Sigmoid colon (tissue), 7 donors: ENCODE data around the gene RPS5. TPM values are rescaled to one million over a fixed set of nuclear protein-coding genes. Genes with fewer than 3 reads are reported as not detected.

Experiments
- DNase-seq: peaks from one replicate; pipeline ENCODE4 v3.0.0-alpha.2; 2019
- H3K27ac ChIP-seq, 4 donors: fragments of 200-600 bp; sonication (generic); one replicate each; pipeline ENCODE4 v1.5.1; 2016 to 2019; ENCODE audit warnings: mild to moderate bottlenecking in 1 of 4
- H3K27me3 ChIP-seq, 3 donors: fragments of 200-600 bp; sonication (generic); one replicate each; pipeline ENCODE4 v1.5.1; 2019; ENCODE audit warnings: mild to moderate bottlenecking in 1 of 3
- H3K36me3 ChIP-seq, 4 donors: fragments of 200-600 bp; sonication (generic); one replicate each; pipeline ENCODE4 v1.5.1; 2016 to 2019
- H3K4me1 ChIP-seq, 4 donors: fragments of 200-600 bp; sonication (generic); one replicate each; pipeline ENCODE4 v1.5.1; 2017 to 2019
- H3K4me3 ChIP-seq, 4 donors: fragments of 200-600 bp; sonication (generic); one replicate each; pipeline ENCODE4 v1.5.1; 2017 to 2019; ENCODE audit warnings: mild to moderate bottlenecking in 2 of 4, moderate library complexity in 1 of 4
- H3K9me3 ChIP-seq, 4 donors: fragments of 200-600 bp in 3 of 4; sonication (generic) in 3 of 4; one replicate each; pipeline versions ENCODE4 v1.5.1 to v1.6.1; 2013 to 2019
- CTCF ChIP-seq, 4 experiments: fragments of 450-650 bp in 3 of 4; fragments of 200-600 bp in 1 of 4; IDR thresholded peaks; one replicate each; pipeline ENCODE4 v1.5.1; 2016 to 2019; ENCODE audit warnings: antibody characterized with exemption in 4 of 4, mild to moderate bottlenecking in 3 of 4, moderate library complexity in 2 of 4
- EP300 ChIP-seq, 4 donors: sonication (generic); formaldehyde crosslinking; IDR thresholded peaks; one replicate each; pipeline ENCODE4 v1.6.1; 2017; ENCODE audit warnings: antibody characterized with exemption in 4 of 4
- POLR2A ChIP-seq, 2 donors: fragments of 450-650 bp; IDR thresholded peaks; one replicate each; pipeline ENCODE4 v1.6.1; 2016; ENCODE audit warnings: antibody characterized with exemption in 2 of 2, mild to moderate bottlenecking in 2 of 2, moderate library complexity in 2 of 2
- POLR2AphosphoS5 ChIP-seq, 4 donors: sonication (generic); formaldehyde crosslinking; IDR thresholded peaks; one replicate each; pipeline ENCODE4 v1.6.1; 2017; ENCODE audit warnings: antibody characterized with exemption in 4 of 4
- WGBS, 2 donors: extraction: QIAGEN DNeasy Blood & Tissue Kit; methylation state at CpG; one replicate each; pipeline ENCODE4 v1.1.7; 2013; 5-methylcytosine and 5-hydroxymethylcytosine counted together
- intact Hi-C: fragments of 100-400 bp; cut with DNase I; formaldehyde crosslinking; loops from one replicate; pipeline ENCODE4 v1.15.1; 2023
- polyA plus RNA-seq, 3 donors: library from polyadenylated mRNA; stranded (reverse); fragments of 200-250 nt; gene quantifications; one replicate each; pipeline ENCODE4 v1.2.3, GENCODE V29; 2013
- total RNA-seq, 4 donors: library from RNA; depleted of rRNA; stranded (reverse); fragments of >200 nt; gene quantifications; one replicate each; pipeline ENCODE4 v1.1.0, GENCODE V29; 2016
- donor health status: healthy with polysubstance abuse.
- donor health status: Bipolar disorder and iron deficiency.
- donor health status: healthy.

RPS5 gene
- total and polyA plus RNA-seq, 7 donors, result 1,097 to 2,581 (median 1,974) TPM

GRCh38 chr19:58354478-58355030 lies 32.5 kb upstream of the RPS5 start:
- Histone ChIP-seq H3K36me3 (no peaks in the 10 kb centered on the region), H3K4me3 (no peak overlapping the region), H3K4me1 (peaks cover 0 to 31% (median 22%) of the 10 kb centered on the region in 4 donors), H3K27ac (no peak overlapping the region), H3K9me3 (no peaks in the 10 kb centered on the region), H3K27me3 (peaks cover 35 to 79% (median 77%) of the 10 kb centered on the region in 3 donors)
- intact Hi-C loops, result no loop called here
- WGBS, 2 donors, result 82 to 84% methylated on average over 6 of the region's 6 CpGs
- TF ChIP-seq POLR2AphosphoS5 (IDR thresholded peaks at IDR 0.05) (no peak), POLR2A (IDR thresholded peaks at IDR 0.05) (no peak), EP300 (IDR thresholded peaks at IDR 0.05) (no peak), CTCF (IDR thresholded peaks at IDR 0.05) (no peak)
- no peak for DNase-seq

GRCh38 chr19:58355215-58355796 lies 31.8 kb upstream of the RPS5 start:
- Histone ChIP-seq H3K4me3 (no peak overlapping the region), H3K9me3 (no peaks in the 10 kb centered on the region), H3K27me3 (peaks cover 29 to 71% (median 69%) of the 10 kb centered on the region in 3 donors), H3K27ac (no peak overlapping the region), H3K4me1 (peaks cover 0 to 24% (median 15%) of the 10 kb centered on the region in 4 donors), H3K36me3 (no peaks in the 10 kb centered on the region)
- DNase-seq, result peak; percentile 6
- intact Hi-C loops, result no loop called here
- TF ChIP-seq CTCF (IDR thresholded peaks at IDR 0.05) (no peak), EP300 (IDR thresholded peaks at IDR 0.05) (no peak), POLR2A (IDR thresholded peaks at IDR 0.05) (no peak), POLR2AphosphoS5 (IDR thresholded peaks at IDR 0.05) (no peak)
- WGBS, 2 donors, result 87 to 88% methylated on average over 10 of the region's 10 CpGs

GRCh38 chr19:58355908-58356765 lies 30.9 kb upstream of the RPS5 start:
- 11 to 49% methylated on average over 94 of the region's 94 CpGs for WGBS, 2 donors
- DNase-seq, result peak; percentile 46
- H3K27me3 ChIP-seq, result peaks cover 23 to 63% (median 61%) of the 10 kb centered on the region in 3 donors
- H3K4me3 ChIP-seq, result peak overlapping the region in 3 of 4 donors; percentile 16 to 24 (median 20)
- no peaks in the 10 kb centered on the region for H3K36me3 ChIP-seq
- TF ChIP-seq POLR2A (IDR thresholded peaks at IDR 0.05), result no peak
- no peak for TF ChIP-seq POLR2AphosphoS5 (IDR thresholded peaks at IDR 0.05)
- TF ChIP-seq EP300 (IDR thresholded peaks at IDR 0.05), result no peak
- TF ChIP-seq CTCF (IDR thresholded peaks at IDR 0.05), result no peak
- peaks cover 0 to 18% (median 10%) of the 10 kb centered on the region in 4 donors for H3K4me1 ChIP-seq
- intact Hi-C loops, result no loop called here
- no peaks in the 10 kb centered on the region for H3K9me3 ChIP-seq
- H3K27ac ChIP-seq, result no peak overlapping the region

GRCh38 chr19:58356766-58357480 lies 30.1 kb upstream of the RPS5 start:
- Histone ChIP-seq H3K4me1 (peaks cover 0 to 26% (median 13%) of the 10 kb centered on the region in 4 donors), H3K27me3 (peaks cover 23 to 55% (median 53%) of the 10 kb centered on the region in 3 donors), H3K9me3 (no peaks in the 10 kb centered on the region), H3K4me3 (peak overlapping the region in 3 of 4 donors; percentile 16 to 24 (median 20)), H3K27ac (no peak overlapping the region), H3K36me3 (no peaks in the 10 kb centered on the region)
- intact Hi-C loops, result no loop called here
- TF ChIP-seq POLR2A (IDR thresholded peaks at IDR 0.05) (no peak), EP300 (IDR thresholded peaks at IDR 0.05) (no peak), POLR2AphosphoS5 (IDR thresholded peaks at IDR 0.05) (no peak), CTCF (IDR thresholded peaks at IDR 0.05) (no peak)
- DNase-seq, result no peak
- WGBS, 2 donors, result 28 to 68% methylated on average over 75 of the region's 75 CpGs
